Endothelial cell of umbilical vein (primary cell): Measurements from ENCODE around the gene ALOX15. TPM values are rescaled to one million over a fixed set of nuclear protein-coding genes. Genes with fewer than 3 reads are reported as not detected.

ENCODE experiments used
- BruUV-seq: library from RNA; stranded (reverse); fragments of 400-500 nt; replicated peaks from 2 replicates; lab custom pipeline; 2021; lab: Mats Ljungman, UMichigan
- CTCF ChIA-PET: fragments of 300-600, 350-600 bp; sonication (Branson Sonifier 250); formaldehyde crosslinking; loops from one replicate; lab custom pipeline; 2021; ENCODE audit warnings: antibody characterized with exemption, inconsistent platforms; lab: Charles Lee
- POLR2A ChIA-PET: fragments of 300-600, 350-600 bp; sonication (Branson Sonifier 250); formaldehyde crosslinking; loops from one replicate; lab custom pipeline; 2021; ENCODE audit warnings: antibody characterized with exemption, inconsistent platforms; lab: Charles Lee
- DNase-seq: peaks from one replicate; pipeline ENCODE4 v3.0.0-alpha.2; 2011; ENCODE audit warnings: low read depth, low spot score
- FAIRE-seq: peaks from 2 replicates; lab custom pipeline; 2011; peaks lifted over from hg19 to GRCh38; lab: Jason Lieb, UNC
- H2AFZ ChIP-seq: 2 replicates; pipeline ENCODE4 v1.6.0; 2012; ENCODE audit warnings: low read depth, low read length, control low read depth, inconsistent platforms
- H3K27ac ChIP-seq: 2 replicates; pipeline ENCODE4 v1.5.1; 2011; ENCODE audit warnings: low read depth, mild to moderate bottlenecking, control low read depth, low read length, moderate library complexity; ENCODE audit not compliant: insufficient read depth
- H3K27me3 ChIP-seq, 2 experiments: 2 replicates each; pipeline versions ENCODE4 v1.6.0 to v1.6.1; 2011; ENCODE audit warnings: low read length in 2 of 2, mixed read lengths in 1 of 2; ENCODE audit not compliant: control insufficient read depth in 2 of 2, insufficient read depth in 2 of 2
- H3K36me3 ChIP-seq, 2 experiments: 2 replicates in 1 of 2; 3 replicates in 1 of 2; pipeline ENCODE4 v1.5.1; 2011; ENCODE audit warnings: low read length in 2 of 2, mild to moderate bottlenecking in 1 of 2, moderate library complexity in 1 of 2; ENCODE audit not compliant: control insufficient read depth in 2 of 2, insufficient read depth in 2 of 2; ENCODE audit errors: extremely low read depth in 1 of 2
- H3K4me1 ChIP-seq: 3 replicates; pipeline ENCODE4 v1.5.1; 2011; ENCODE audit warnings: mild to moderate bottlenecking, low read length; ENCODE audit not compliant: control insufficient read depth, insufficient read depth; ENCODE audit errors: extremely low read depth
- H3K4me2 ChIP-seq: 2 replicates; pipeline ENCODE4 v1.6.1; 2011; ENCODE audit warnings: low read length, control low read depth, mixed read lengths; ENCODE audit not compliant: insufficient read depth
- H3K4me3 ChIP-seq, 3 experiments: fragments of 200-600 bp in 1 of 3; sonication (generic), shearing (Covaris generic) in 1 of 3; replicated peaks in 1 of 3; 2 replicates each; pipeline ENCODE4 v1.5.1; 2011 to 2016; ENCODE audit warnings: control low read depth in 3 of 3, low read length in 3 of 3, mild to moderate bottlenecking in 2 of 3, inconsistent platforms in 1 of 3, low read depth in 1 of 3, moderate library complexity in 1 of 3; ENCODE audit not compliant: insufficient read depth in 1 of 3
- H3K79me2 ChIP-seq: 2 replicates; pipeline ENCODE4 v1.6.0; 2012; ENCODE audit warnings: low read length, inconsistent platforms; ENCODE audit not compliant: control insufficient read depth, insufficient read depth
- H3K9ac ChIP-seq: replicated peaks from 2 replicates; pipeline ENCODE3; 2011; ENCODE audit warnings: low read length, control low read depth; ENCODE audit not compliant: insufficient read depth; ENCODE audit errors: extremely low read depth
- H3K9me1 ChIP-seq: replicated peaks from 3 replicates; pipeline ENCODE4 v1.6.0; 2011; ENCODE audit warnings: mild to moderate bottlenecking, low read length; ENCODE audit not compliant: control insufficient read depth, insufficient read depth; ENCODE audit errors: extremely low read depth
- H3K9me3 ChIP-seq: replicated peaks from 2 replicates; pipeline ENCODE4 v1.5.1; 2012; ENCODE audit warnings: low read length, inconsistent platforms; ENCODE audit not compliant: control insufficient read depth, insufficient read depth
- H4K20me1 ChIP-seq: replicated peaks from 2 replicates; pipeline ENCODE3; 2011; ENCODE audit warnings: mild to moderate bottlenecking, low read length; ENCODE audit not compliant: control insufficient read depth, insufficient read depth; ENCODE audit errors: extremely low read depth
- EZH2 ChIP-seq: IDR thresholded peaks from 2 replicates; pipeline ENCODE4 v1.6.1; 2012; ENCODE audit warnings: borderline replicate concordance, low read depth, mild to moderate bottlenecking, moderate library complexity, low read length, inconsistent platforms; ENCODE audit not compliant: severe bottlenecking
- FOS ChIP-seq: IDR thresholded peaks from 2 replicates; pipeline ENCODE4 v1.6.1; 2011; ENCODE audit warnings: mild to moderate bottlenecking, low read length, moderate library complexity, borderline replicate concordance; ENCODE audit not compliant: insufficient read depth
- GATA2 ChIP-seq: IDR thresholded peaks from 2 replicates; pipeline ENCODE4 v1.7.0; 2011; ENCODE audit warnings: low read depth, mild to moderate bottlenecking, moderate library complexity, mixed read lengths, low read length; ENCODE audit not compliant: insufficient read length, insufficient read depth
- JUN ChIP-seq: IDR thresholded peaks from 2 replicates; pipeline ENCODE4 v1.6.1; 2011; ENCODE audit warnings: borderline replicate concordance, low read depth; ENCODE audit not compliant: insufficient read length, insufficient read depth
- MYC ChIP-seq: IDR thresholded peaks from one replicate; pipeline ENCODE4 v1.6.1; 2011; ENCODE audit warnings: mild to moderate bottlenecking, low read depth, low read length
- POLR2A ChIP-seq: IDR thresholded peaks from 2 replicates; pipeline ENCODE4 v1.6.1; 2012; ENCODE audit warnings: low read depth, mild to moderate bottlenecking, control low read depth, low read length
- POLR2AphosphoS5 ChIP-seq: IDR thresholded peaks from 2 replicates; pipeline ENCODE4 v1.6.1; 2012; ENCODE audit warnings: low read depth, mild to moderate bottlenecking, control low read depth, low read length, moderate library complexity; ENCODE audit not compliant: insufficient read depth
- dilution Hi-C: fragments of 300-500 bp; cut with MboI; formaldehyde crosslinking; loops from one replicate; pipeline ENCODE4 v1.15.0; 2019; ENCODE audit warnings: low sequenced_read_pairs; ENCODE audit not compliant: extremely low pct_ligation_motif_present
- intact Hi-C: fragments of 100-400 bp; cut with micrococcal nuclease; formaldehyde crosslinking; loops from one replicate; pipeline ENCODE4 v1.10.0; 2022
- polyA plus RNA-seq, 4 experiments: library from polyadenylated mRNA; depleted of rRNA in 3 of 4; stranded (reverse) in 3 of 4; unstranded in 1 of 4; fragments of >200 nt; gene quantifications; 2 replicates each; pipeline versions ENCODE4 v1.2.1 to v1.2.3, GENCODE V29; 2011 to 2012; ENCODE audit warnings: missing spikeins in 1 of 4
- total RNA-seq: library from RNA; stranded (reverse); gene quantifications from 2 replicates; pipeline ENCODE4 v1.2.3, GENCODE V29; 2021
- TF ChIP-seq, protein P1 (sequence below): IDR thresholded peaks from 2 replicates; pipeline ENCODE4 v1.6.1; 2011; ENCODE audit not compliant: insufficient read depth, insufficient read length
- TF ChIP-seq, protein P2 (sequence below), 2 donors: IDR thresholded peaks; 1 replicate in 1 of 2; 2 replicates in 1 of 2; pipeline ENCODE4 v1.5.1; 2011; ENCODE audit warnings: low read length in 2 of 2, mild to moderate bottlenecking in 2 of 2, moderate library complexity in 2 of 2, control low read depth in 1 of 2, inconsistent platforms in 1 of 2, low read depth in 1 of 2; ENCODE audit not compliant: insufficient read depth in 1 of 2; ENCODE audit errors: extremely low read depth in 1 of 2

Gene ALOX15
- total and polyA plus RNA-seq, 2 donors (not counting 3 experiments of a cell fraction or from before 2014, with no cell fraction given), result not detected

DNA sequence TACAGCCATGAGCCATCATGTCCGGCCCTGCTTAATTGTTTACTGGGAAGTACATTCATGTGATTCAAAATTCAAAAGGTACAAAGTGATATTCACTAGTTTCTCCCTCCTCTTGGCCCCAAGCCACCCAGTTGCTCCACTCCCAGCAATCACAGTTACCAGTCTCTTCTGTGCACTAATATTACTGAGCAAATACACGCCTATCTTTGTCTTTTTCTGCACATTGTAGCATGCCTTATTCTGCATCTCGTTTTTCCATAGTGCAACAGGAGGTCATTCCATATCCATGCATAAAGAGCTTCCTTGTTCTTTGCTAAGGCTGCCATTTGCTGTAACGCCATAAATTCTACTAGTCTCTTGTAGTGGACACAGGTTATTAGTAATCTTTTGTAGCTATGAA, 2.2 kb upstream of the ALOX15 start:
- Histone ChIP-seq H2AFZ (no peak overlapping the region), H3K4me1 (no peaks in the 10 kb centered on the region), H3K36me3 (no peaks in the 10 kb centered on the region), H3K9me1 (no peaks in the 10 kb centered on the region), H3K27ac (no peak overlapping the region), H4K20me1 (no peaks in the 10 kb centered on the region), H3K4me3 (no peak overlapping the region), H3K79me2 (no peaks in the 10 kb centered on the region), H3K4me2 (no peak overlapping the region), H3K9ac (no peak overlapping the region), H3K9me3 (no peaks in the 10 kb centered on the region), H3K27me3 (peaks cover 33 to 41% of the 10 kb centered on the region in 2 experiments)
- no peak for DNase-seq
- CTCF ChIA-PET, result interaction anchor here (0.9 kb wide), 1 partner anchor 11 kb away, joined by 3 read pairs; no protein-coding TSS in a partner anchor
- no peak for FAIRE-seq
- intact Hi-C loops (no loop called here), dilution Hi-C loops (no loop called here)
- POLR2A ChIA-PET, result interaction anchor here (0.6 kb wide), 1 partner anchor 48 kb away, joined by 3 read pairs; no protein-coding TSS in a partner anchor
- no TSS peak for BruUV-seq
- no peak for TF ChIP-seq MYC
- TF ChIP-seq POLR2A, result no peak
- TF ChIP-seq EZH2, result no peak
- TF ChIP-seq FOS, result no peak
- TF ChIP-seq, protein P1, sequence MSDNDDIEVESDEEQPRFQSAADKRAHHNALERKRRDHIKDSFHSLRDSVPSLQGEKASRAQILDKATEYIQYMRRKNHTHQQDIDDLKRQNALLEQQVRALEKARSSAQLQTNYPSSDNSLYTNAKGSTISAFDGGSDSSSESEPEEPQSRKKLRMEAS, result no peak
- no peak for TF ChIP-seq JUN
- no peak for TF ChIP-seq GATA2
- TF ChIP-seq POLR2AphosphoS5, result no peak
- TF ChIP-seq, protein P2, sequence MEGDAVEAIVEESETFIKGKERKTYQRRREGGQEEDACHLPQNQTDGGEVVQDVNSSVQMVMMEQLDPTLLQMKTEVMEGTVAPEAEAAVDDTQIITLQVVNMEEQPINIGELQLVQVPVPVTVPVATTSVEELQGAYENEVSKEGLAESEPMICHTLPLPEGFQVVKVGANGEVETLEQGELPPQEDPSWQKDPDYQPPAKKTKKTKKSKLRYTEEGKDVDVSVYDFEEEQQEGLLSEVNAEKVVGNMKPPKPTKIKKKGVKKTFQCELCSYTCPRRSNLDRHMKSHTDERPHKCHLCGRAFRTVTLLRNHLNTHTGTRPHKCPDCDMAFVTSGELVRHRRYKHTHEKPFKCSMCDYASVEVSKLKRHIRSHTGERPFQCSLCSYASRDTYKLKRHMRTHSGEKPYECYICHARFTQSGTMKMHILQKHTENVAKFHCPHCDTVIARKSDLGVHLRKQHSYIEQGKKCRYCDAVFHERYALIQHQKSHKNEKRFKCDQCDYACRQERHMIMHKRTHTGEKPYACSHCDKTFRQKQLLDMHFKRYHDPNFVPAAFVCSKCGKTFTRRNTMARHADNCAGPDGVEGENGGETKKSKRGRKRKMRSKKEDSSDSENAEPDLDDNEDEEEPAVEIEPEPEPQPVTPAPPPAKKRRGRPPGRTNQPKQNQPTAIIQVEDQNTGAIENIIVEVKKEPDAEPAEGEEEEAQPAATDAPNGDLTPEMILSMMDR (IDR thresholded peaks at IDR 0.05; ENCODE audit: extremely low read depth in 1 of 2, insufficient read depth in 1 of 2, low read depth in 1 of 2, low read length in 2 of 2), result no peak
